Smooth muscle cell (in vitro differentiated cells): ENCODE measurements around the gene LIN28B. TPM values are rescaled to one million over a fixed set of nuclear protein-coding genes. Genes with fewer than 3 reads are reported as not detected.
"Not testable (repeated sequence)": the region's sequence is repeated elsewhere in the genome, so short reads cannot be mapped to it uniquely, and the experiment has no call there.

ENCODE experiments used
- DNase-seq: peaks from one replicate; lab custom pipeline; 2025; ENCODE audit not compliant: unreplicated experiment; lab: John Stamatoyannopoulos, UW
- H2AFZ ChIP-seq: fragments of 200-600 bp; sonication (generic); 2 replicates; pipeline ENCODE4 v1.6.0; 2016; ENCODE audit warnings: antibody characterized with exemption, low read depth, mild to moderate bottlenecking
- H3F3A ChIP-seq: fragments of 200-600 bp; sonication (generic); 2 replicates; pipeline ENCODE4 v1.6.0; 2017; ENCODE audit warnings: antibody characterized with exemption, low read depth
- H3K27ac ChIP-seq: fragments of 200-600 bp; sonication (generic); 2 replicates; pipeline ENCODE4 v1.5.1; 2016; ENCODE audit warnings: low read depth, mild to moderate bottlenecking
- H3K27me3 ChIP-seq: fragments of 200-600 bp; sonication (generic); 2 replicates; pipeline ENCODE4 v1.6.1; 2016; ENCODE audit warnings: low read depth, mild to moderate bottlenecking
- H3K36me3 ChIP-seq: fragments of 200-600 bp; sonication (generic); 2 replicates; pipeline ENCODE4 v1.5.1; 2016; ENCODE audit warnings: low read depth
- H3K4me1 ChIP-seq: fragments of 200-600 bp; sonication (generic); 2 replicates; pipeline ENCODE4 v1.5.1; 2016; ENCODE audit warnings: low read depth
- H3K4me2 ChIP-seq: fragments of 200-600 bp; sonication (generic); 2 replicates; pipeline ENCODE4 v1.6.0; 2016; ENCODE audit warnings: mild to moderate bottlenecking
- H3K4me3 ChIP-seq: fragments of 200-600 bp; sonication (generic); 2 replicates; pipeline ENCODE4 v1.5.1; 2016; ENCODE audit warnings: mild to moderate bottlenecking
- H3K79me2 ChIP-seq: fragments of 200-600 bp; sonication (generic); 2 replicates; pipeline ENCODE4 v1.6.0; 2016; ENCODE audit warnings: low read depth, mild to moderate bottlenecking
- H3K9ac ChIP-seq: fragments of 200-600 bp; sonication (generic); 2 replicates; pipeline ENCODE4 v1.6.0; 2016; ENCODE audit warnings: low read depth
- H3K9me3 ChIP-seq: fragments of 200-600 bp; sonication (generic); replicated peaks from 2 replicates; pipeline ENCODE4 v1.5.1; 2016; ENCODE audit warnings: low read depth
- H4K20me1 ChIP-seq: fragments of 200-600 bp; sonication (generic); 2 replicates; pipeline ENCODE4 v1.6.0; 2016; ENCODE audit warnings: low read depth
- CTCF ChIP-seq: fragments of 200-600 bp; sonication (generic); IDR thresholded peaks from 2 replicates; pipeline ENCODE4 v1.5.1; 2017; ENCODE audit warnings: borderline replicate concordance, mild to moderate bottlenecking, antibody characterized with exemption; ENCODE audit not compliant: insufficient read depth, poor library complexity, severe bottlenecking
- WGBS: methylation state at CpG from one replicate; pipeline ENCODE4 v1.1.7; 2016; ENCODE audit warnings: low lambda C conversion rate; 5-methylcytosine and 5-hydroxymethylcytosine counted together
- polyA plus RNA-seq: library from polyadenylated mRNA; unstranded; fragments of >200 nt; fragmentation: Nextera tagmentation; extraction: Ambion mirVana; gene quantifications from 2 replicates; pipeline ENCODE4 v1.2.1, GENCODE V29; 2016
- total RNA-seq: library from RNA; depleted of rRNA; stranded (reverse); fragments of >200 nt; gene quantifications from 2 replicates; pipeline ENCODE4 v1.2.3, GENCODE V29; 2014

Gene LIN28B
- total and polyA plus RNA-seq, 2 experiments from 2014 or later = 1.4 to 11.6 TPM

- no peak overlapping the region for H3K4me2 ChIP-seq
- 78% methylated on average over 3 of the region's 3 CpGs for WGBS
- H4K20me1 ChIP-seq = peaks cover 11% of the 10 kb centered on the region
Measured at GRCh38 chr6:104986625-104987024, 29.7 kb downstream of the LIN28B start.

GRCh38 chr6:104987218-104987617 lies 30.3 kb downstream of the LIN28B start:
- DNase-seq = no peak
- no peak overlapping the region for H3K27ac ChIP-seq
- H3F3A ChIP-seq = no peaks in the 10 kb centered on the region
- no peak overlapping the region for H3K4me3 ChIP-seq
- H3K9me3 ChIP-seq = no peaks in the 10 kb centered on the region
- no peaks in the 10 kb centered on the region for H3K36me3 ChIP-seq
- peaks cover 7% of the 10 kb centered on the region for H4K20me1 ChIP-seq
- no peak overlapping the region for H2AFZ ChIP-seq
- no peaks in the 10 kb centered on the region for H3K4me1 ChIP-seq
- TF ChIP-seq CTCF = no peak
- H3K4me2 ChIP-seq = no peak overlapping the region
- WGBS = 87% methylated on average over 3 of the region's 3 CpGs
- H3K79me2 ChIP-seq = peaks cover 32% of the 10 kb centered on the region
- no peaks in the 10 kb centered on the region for H3K27me3 ChIP-seq
- H3K9ac ChIP-seq = no peak overlapping the region

More at GRCh38 chr6:104986625-104987024, 29.7 kb downstream of the LIN28B start:
- Histone ChIP-seq H3F3A (no peaks in the 10 kb centered on the region), H2AFZ (no peak overlapping the region), H3K9ac (no peak overlapping the region), H3K27ac (no peak overlapping the region), H3K4me3 (no peak overlapping the region), H3K79me2 (peaks cover 37% of the 10 kb centered on the region), H3K27me3 (no peaks in the 10 kb centered on the region), H3K36me3 (no peaks in the 10 kb centered on the region), H3K9me3 (no peaks in the 10 kb centered on the region), H3K4me1 (no peaks in the 10 kb centered on the region)
- no peak for DNase-seq
- no peak for TF ChIP-seq CTCF

DNA sequence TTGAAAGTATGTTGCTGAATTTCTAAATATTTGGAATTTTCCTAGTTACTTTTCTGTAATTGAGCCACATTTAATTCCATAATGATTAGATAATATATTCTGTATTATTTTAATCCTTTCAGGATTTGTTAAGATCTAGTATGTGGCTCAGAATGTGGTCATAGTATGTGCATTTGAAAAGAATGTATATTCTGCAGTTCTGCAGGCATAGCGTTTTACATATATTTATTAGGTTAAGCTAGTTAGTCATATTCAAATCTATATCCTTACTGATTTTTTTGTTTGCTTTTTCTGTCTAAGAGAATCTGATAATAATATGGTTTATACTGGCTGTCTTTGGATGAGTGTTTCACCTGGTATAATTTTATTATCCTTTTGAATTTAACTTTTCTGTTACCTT lies 33.2 kb downstream of the LIN28B start:
- no peaks in the 10 kb centered on the region for H3K27me3 ChIP-seq
- no peak overlapping the region for H2AFZ ChIP-seq
- H3K27ac ChIP-seq = no peak overlapping the region
- DNase-seq = no peak
- no peaks in the 10 kb centered on the region for H3K4me1 ChIP-seq
- no peak overlapping the region for H3K4me2 ChIP-seq
- no peak overlapping the region for H3K4me3 ChIP-seq
- no peak for TF ChIP-seq CTCF
- H3F3A ChIP-seq = no peaks in the 10 kb centered on the region
- H4K20me1 ChIP-seq = peaks cover 4% of the 10 kb centered on the region
- H3K36me3 ChIP-seq = no peaks in the 10 kb centered on the region
- no peaks in the 10 kb centered on the region for H3K9me3 ChIP-seq
- no peak overlapping the region for H3K9ac ChIP-seq
- WGBS = 87% methylated on average over 1 of the region's 1 CpG
- peaks cover 13% of the 10 kb centered on the region for H3K79me2 ChIP-seq

GRCh38 chr6:104991062-104991461 lies 34.2 kb downstream of the LIN28B start:
- DNase-seq, H3K4me1 ChIP-seq, H3K36me3 ChIP-seq, H2AFZ ChIP-seq, H3K4me2 ChIP-seq, H3K4me3 ChIP-seq, H3K27me3 ChIP-seq, H3F3A ChIP-seq, H4K20me1 ChIP-seq, H3K27ac ChIP-seq, H3K9me3 ChIP-seq, H3K9ac ChIP-seq: not testable (repeated sequence)
- 97% methylated on average over 16 of the region's 37 CpGs for WGBS
- peaks cover 13% of the 10 kb centered on the region for H3K79me2 ChIP-seq

DNA sequence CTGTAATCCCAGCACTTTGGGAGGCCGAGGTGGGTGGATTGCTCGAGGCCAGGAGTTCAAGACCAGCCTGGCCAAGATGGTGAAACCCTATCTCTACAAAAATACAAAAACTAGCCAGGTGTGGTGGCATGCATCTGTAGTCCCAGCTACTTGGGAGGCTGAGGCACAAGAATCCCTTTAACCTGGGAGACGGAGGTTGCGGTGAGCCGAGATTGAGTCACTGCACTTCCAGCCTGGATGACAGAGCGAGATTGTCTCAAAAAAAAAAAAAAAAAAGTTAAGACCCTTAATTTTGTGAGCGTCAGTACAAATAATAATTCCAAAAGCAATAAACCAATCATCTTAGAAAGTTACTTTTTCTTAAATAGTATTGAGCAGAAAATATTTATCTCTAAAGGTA lies 36.7 kb downstream of the LIN28B start:
- H2AFZ ChIP-seq, DNase-seq, H3F3A ChIP-seq, H3K27me3 ChIP-seq, H3K4me1 ChIP-seq, H3K9me3 ChIP-seq, H3K4me3 ChIP-seq, H3K36me3 ChIP-seq, H3K9ac ChIP-seq, H3K4me2 ChIP-seq, H3K27ac ChIP-seq: not testable (repeated sequence)
- Histone ChIP-seq H3K79me2 (peaks cover 15% of the 10 kb centered on the region), H4K20me1 (peaks cover 11% of the 10 kb centered on the region)
- WGBS = 97% methylated on average over 7 of the region's 7 CpGs
